C4-2B (cell line): ENCODE data around the gene SLC12A9.

Experiments used
- CTCF ChIP-seq: fragments of 450-650 bp; conservative IDR thresholded peaks from 2 replicates; pipeline ENCODE4 v1.5.1; 2017; ENCODE audit warnings: mild to moderate bottlenecking
- ZFX ChIP-seq: fragments of 450-650 bp; IDR thresholded peaks from 2 replicates; pipeline ENCODE4 v1.6.1; 2017

- TF ChIP-seq CTCF = no peak
- no peak for TF ChIP-seq ZFX
Observed at GRCh38 chr7:100884736-100885439, 32.4 kb downstream of the SLC12A9 start.
